Activated CD4-positive, alpha-beta T cell treated with anti-CD3 and anti-CD28 coated beads for 48 hours (primary cell): ENCODE results near the gene DCUN1D5.

Experiments used
- DNase-seq: peaks from one replicate; pipeline ENCODE4 v3.0.0-alpha.2; 2020

The DCUN1D5 gene

DNA sequence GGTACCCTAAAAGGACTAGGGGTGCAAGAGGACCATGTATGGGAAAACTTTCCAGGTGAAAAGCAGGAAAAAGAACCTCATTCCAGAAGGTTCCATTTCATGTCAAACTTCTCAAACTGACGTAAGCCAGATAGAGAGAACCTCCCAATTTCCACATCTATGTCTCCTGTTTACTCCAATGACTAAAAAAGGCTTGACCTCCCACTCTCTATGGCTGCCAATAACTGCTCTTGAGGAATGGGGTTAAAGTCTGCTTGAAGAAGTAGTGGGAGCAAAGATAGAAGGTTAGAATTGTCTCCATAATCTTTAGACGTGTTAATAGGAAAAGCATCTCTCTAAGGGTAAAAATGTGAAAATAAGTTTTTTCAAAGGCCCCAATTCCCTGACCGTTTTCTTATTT, 38.0 kb downstream of the DCUN1D5 start:
- DNase-seq: no peak

- DNase-seq: no peak
Measured at GRCh38 chr11:103051981-103052380, 40.0 kb downstream of the DCUN1D5 start.

GRCh38 chr11:103051151-103051801, 40.7 kb downstream of the DCUN1D5 start:
- no peak for DNase-seq

DNA sequence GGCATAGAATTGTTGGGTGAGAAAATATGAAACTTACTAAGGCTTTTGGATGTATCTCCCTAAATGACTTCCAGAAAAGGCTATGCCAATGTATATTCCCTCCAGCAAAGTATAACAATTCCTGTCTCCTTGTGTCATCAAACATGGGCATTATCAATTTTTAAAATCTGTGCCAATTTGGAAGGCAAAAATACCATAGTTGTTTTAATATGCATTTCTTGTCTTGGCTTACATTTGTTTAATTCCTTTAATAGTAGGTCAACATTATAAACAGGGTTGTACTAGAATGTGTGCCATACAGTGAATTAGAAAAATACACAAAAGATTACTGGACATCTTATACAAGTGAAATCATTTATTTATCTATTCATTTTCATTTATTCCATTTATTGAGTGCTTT, 41.6 kb downstream of the DCUN1D5 start:
- DNase-seq: no peak

GRCh38 chr11:103047837-103048236, 44.1 kb downstream of the DCUN1D5 start:
- no peak for DNase-seq

- no peak for DNase-seq
Measured at GRCh38 chr11:103043826-103044678, 47.9 kb downstream of the DCUN1D5 start.

DNA sequence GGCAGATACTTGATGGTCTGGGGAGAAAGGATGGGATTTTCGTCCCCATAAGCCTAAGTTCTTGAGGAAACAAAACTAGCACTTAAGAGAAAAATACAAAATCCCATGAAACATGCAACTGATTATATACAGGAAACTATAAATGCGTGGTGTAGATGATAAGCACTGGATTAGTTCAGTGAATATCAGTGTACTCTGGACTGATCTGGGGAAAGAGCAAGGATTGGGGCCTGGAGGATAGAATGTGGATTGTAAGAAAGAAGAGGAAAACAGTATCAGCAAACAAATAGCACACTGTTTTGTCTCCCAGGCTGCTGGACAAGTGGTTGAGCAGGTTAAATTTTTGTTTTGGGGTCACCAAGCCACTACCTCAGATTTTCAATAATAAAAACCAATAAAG, 49.8 kb downstream of the DCUN1D5 start:
- DNase-seq: no peak

DNA sequence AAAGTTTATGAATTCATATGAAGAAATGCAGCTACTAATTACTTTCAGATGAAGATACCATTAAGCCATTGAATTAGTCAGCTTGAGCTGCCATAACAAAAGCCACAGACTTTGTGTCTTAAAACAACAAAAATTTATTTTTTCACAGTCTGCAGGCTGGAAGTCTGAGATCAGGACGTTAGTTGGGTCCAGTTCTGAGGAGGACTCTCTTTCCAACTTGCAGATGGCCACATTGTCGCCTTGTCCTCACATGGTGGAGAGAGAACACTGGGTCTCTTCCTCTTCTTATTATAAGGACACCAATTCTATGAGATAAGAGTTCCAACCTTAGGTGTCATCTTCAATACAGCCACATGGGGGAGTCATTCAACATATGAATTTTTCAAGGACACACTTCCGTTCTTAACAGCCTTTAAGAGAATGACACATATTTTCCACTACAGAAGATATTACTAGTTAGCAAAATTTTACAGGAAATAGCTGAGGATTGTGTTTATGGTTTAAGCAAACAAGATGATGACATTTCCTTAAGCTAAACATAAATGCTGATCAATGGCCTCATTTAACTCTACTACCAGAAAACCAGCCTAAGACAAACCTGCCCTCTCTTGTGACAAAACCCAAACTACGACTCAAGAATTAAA, 56.0 kb downstream of the DCUN1D5 start:
- DNase-seq: peak; percentile 40

DNA sequence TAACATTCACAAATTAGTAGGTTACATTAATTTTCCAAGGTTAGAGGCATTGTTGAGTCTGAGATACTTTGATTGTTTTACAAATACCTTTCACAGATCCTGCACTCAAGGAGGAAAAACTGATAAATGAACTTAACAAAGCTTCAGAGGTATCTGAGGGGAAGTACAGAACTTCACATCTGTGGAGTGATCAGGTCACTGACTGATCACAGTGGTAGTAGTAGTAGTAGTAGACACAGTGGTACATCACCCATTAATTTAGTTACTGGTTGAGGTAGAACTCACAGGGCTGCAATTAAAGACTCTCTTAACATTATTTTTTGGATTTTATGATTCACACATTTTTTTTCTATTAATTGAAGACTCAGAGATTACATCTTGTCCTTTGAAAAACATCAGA, 56.7 kb downstream of the DCUN1D5 start:
- no peak for DNase-seq

- DNase-seq: no peak
Measured at GRCh38 chr11:103031834-103032233, 60.1 kb downstream of the DCUN1D5 start.

DNA sequence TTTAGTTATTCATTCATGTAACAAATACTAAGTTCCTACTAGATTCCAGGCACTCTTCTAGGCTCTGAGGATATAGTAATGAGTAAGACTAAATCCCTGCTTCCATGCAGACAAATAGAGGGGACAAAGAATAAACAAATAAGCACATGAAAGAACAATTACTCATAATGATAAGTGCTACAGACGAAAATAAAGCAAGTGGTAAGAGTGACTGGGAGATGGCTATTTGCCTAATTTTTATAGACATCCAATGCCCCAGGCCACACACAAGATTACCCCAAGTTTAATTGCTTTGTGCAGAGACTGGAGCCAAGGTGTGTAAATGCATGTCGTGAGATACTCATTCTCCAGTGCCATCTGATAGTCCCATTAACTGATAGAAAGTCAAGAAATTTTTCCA, 62.6 kb downstream of the DCUN1D5 start:
- DNase-seq: no peak

- DNase-seq: peak; percentile 15
Measured at GRCh38 chr11:103028304-103029020, 63.5 kb downstream of the DCUN1D5 start.

GRCh38 chr11:103024086-103024485, 67.9 kb downstream of the DCUN1D5 start:
- DNase-seq: no peak

DNA sequence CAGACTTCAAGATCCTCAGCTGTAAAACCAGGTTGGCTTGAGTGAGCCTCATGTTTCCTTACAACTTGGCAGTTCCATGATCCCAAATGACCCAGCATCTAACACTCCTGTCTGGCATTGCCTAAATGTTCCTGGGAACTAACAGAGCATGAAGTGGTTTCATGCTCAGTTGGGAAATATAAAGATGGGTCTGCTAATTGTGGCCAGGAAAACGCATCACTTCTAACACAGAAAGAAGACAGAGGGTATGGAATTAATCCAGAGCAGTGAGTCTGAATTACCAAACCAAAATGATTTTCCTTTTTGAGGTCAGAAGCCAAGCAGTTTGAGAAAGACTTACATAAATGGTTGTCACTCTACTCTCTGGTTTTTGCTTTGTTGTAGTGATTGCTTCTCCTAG, 75.9 kb downstream of the DCUN1D5 start:
- DNase-seq: no peak

DNA sequence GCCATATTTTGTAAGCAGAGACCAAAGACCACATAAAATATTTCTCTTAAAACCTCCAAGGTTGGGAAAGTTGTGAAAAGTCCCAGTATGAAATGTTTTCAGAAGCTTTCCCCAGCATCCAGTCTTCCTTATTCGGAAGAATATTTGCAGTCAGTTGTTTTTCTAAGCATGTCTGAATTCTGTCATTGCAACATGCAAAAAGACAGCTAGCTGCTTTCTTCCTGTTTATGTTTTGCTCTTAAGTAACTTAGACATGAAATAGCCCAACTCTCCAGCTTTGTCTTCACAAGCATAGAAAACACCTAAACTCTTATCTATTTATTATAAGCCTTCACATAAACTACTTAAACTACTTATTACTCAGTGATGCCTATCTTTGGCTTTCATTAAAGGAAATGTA, 78.5 kb downstream of the DCUN1D5 start:
- no peak for DNase-seq
